Neural progenitor cell (in vitro differentiated cells): ENCODE measurements around the gene OLFM4. TPM values are rescaled to one million over a fixed set of nuclear protein-coding genes. Genes with fewer than 3 reads are reported as not detected.
A peak's percentile ranks its signal among the peaks of the same experiment; 100 is the strongest.

Experiments used
- DNase-seq: peaks from one replicate; pipeline ENCODE4 v3.0.0-alpha.2; 2016; ENCODE audit warnings: low spot score
- H2AFZ ChIP-seq: fragments of 200-600 bp; sonication (generic); replicated peaks from 2 replicates; pipeline ENCODE4 v1.6.1; 2016; ENCODE audit warnings: antibody characterized with exemption
- H3F3A ChIP-seq: fragments of 200-600 bp; sonication (generic); 2 replicates; pipeline ENCODE4 v1.6.1; 2016; ENCODE audit warnings: antibody characterized with exemption, low read depth
- H3K27ac ChIP-seq: fragments of 200-600 bp; sonication (generic); 2 replicates; pipeline ENCODE4 v1.5.1; 2016; ENCODE audit warnings: mild to moderate bottlenecking
- H3K27me3 ChIP-seq: fragments of 200-600 bp; sonication (generic); 2 replicates; pipeline ENCODE4 v1.6.1; 2016; ENCODE audit warnings: mild to moderate bottlenecking, moderate library complexity
- H3K36me3 ChIP-seq: fragments of 200-600 bp; sonication (generic); 2 replicates; pipeline ENCODE4 v1.5.1; 2016
- H3K4me1 ChIP-seq: fragments of 200-600 bp; sonication (generic); 2 replicates; pipeline ENCODE4 v1.6.1; 2016; ENCODE audit warnings: mixed run types
- H3K4me2 ChIP-seq: fragments of 200-600 bp; sonication (generic); 2 replicates; pipeline ENCODE4 v1.6.1; 2016
- H3K4me3 ChIP-seq: fragments of 200-600 bp; sonication (generic); 2 replicates; pipeline ENCODE4 v1.5.1; 2016
- H3K79me2 ChIP-seq: fragments of 200-600 bp; sonication (generic); 2 replicates; pipeline ENCODE4 v1.6.1; 2016; ENCODE audit warnings: low read depth
- H3K9ac ChIP-seq: fragments of 200-600 bp; sonication (generic); 2 replicates; pipeline ENCODE4 v1.6.1; 2016
- H3K9me3 ChIP-seq: fragments of 200-600 bp; sonication (generic); 2 replicates; pipeline ENCODE4 v1.5.1; 2016; ENCODE audit warnings: low read depth
- H4K20me1 ChIP-seq: fragments of 200-600 bp; sonication (generic); 2 replicates; pipeline ENCODE4 v1.6.1; 2016; ENCODE audit warnings: low read depth
- H3K27ac Mint-ChIP-seq: 3 replicates; pipeline ENCODE4 v1.8.0; 2021; ENCODE audit warnings: mixed read lengths
- H3K27me3 Mint-ChIP-seq: 2 replicates; pipeline ENCODE4 v1.8.0; 2022; ENCODE audit warnings: low read depth, mild to moderate bottlenecking, inconsistent platforms, moderate library complexity, mixed read lengths; ENCODE audit not compliant: insufficient read depth
- H3K36me3 Mint-ChIP-seq: 3 replicates; pipeline ENCODE4 v1.8.0; 2021; ENCODE audit warnings: mixed read lengths
- H3K4me1 Mint-ChIP-seq: 3 replicates; pipeline ENCODE4 v1.8.0; 2021; ENCODE audit warnings: mixed read lengths
- H3K4me3 Mint-ChIP-seq: 3 replicates; pipeline ENCODE4 v1.8.0; 2021; ENCODE audit warnings: mild to moderate bottlenecking, moderate library complexity, mixed read lengths
- H3K9me3 Mint-ChIP-seq: 3 replicates; pipeline ENCODE4 v1.8.0; 2020; ENCODE audit warnings: mixed read lengths
- EZH2 ChIP-seq: fragments of 200-600 bp; sonication (generic); IDR thresholded peaks from 2 replicates; pipeline ENCODE4 v1.6.1; 2017; ENCODE audit warnings: antibody characterized with exemption, mild to moderate bottlenecking, moderate library complexity
- EZH2phosphoT487 ChIP-seq: fragments of 200-600 bp; sonication (generic); IDR thresholded peaks from 2 replicates; pipeline ENCODE4 v1.6.1; 2017; ENCODE audit warnings: antibody characterized with exemption
- total RNA-seq: library from RNA; depleted of rRNA; stranded (reverse); fragments of >200 nt; gene quantifications from 2 replicates; pipeline ENCODE4 v1.2.3, GENCODE V29; 2015; ENCODE audit warnings: low replicate concordance
- TF ChIP-seq, protein P1 (sequence below): fragments of 200-600 bp; sonication (generic); IDR thresholded peaks from 2 replicates; pipeline ENCODE4 v1.5.1; 2017; ENCODE audit warnings: antibody characterized with exemption, mild to moderate bottlenecking

The OLFM4 gene
- total RNA-seq, 1 donor from 2014 or later, result not detected

DNA sequence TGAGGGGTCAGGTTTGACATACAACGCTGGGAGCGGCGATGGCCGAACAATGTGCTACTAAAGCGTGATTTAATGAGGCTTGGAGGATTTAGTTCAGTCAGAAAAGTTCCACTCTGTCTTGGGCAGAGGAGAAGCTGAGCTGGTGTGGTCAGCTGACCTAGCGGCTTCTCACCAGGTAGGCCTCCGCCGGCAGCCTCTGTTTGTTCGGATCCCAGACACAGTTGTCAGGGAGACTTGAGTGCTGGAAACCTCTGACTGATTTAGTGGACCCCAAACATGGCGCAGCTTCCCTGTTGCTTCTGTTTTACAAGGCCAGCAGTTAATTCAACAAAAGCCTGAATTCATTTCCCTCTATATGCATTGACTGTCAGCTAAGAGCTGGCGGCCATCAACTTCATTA lies 36.5 kb upstream of the OLFM4 start:
- Mint-ChIP-seq H3K9me3 (peaks cover 2% of the 10 kb centered on the region), H3K36me3 (no peaks in the 10 kb centered on the region), H3K4me1 (peaks cover 33% of the 10 kb centered on the region), H3K4me3 (no peak overlapping the region), H3K27ac (peak overlapping the region; percentile 53), H3K27me3 (peaks cover 1% of the 10 kb centered on the region)
- Histone ChIP-seq H3K27me3 (no peaks in the 10 kb centered on the region), H2AFZ (no peak overlapping the region), H3F3A (no peaks in the 10 kb centered on the region), H3K9me3 (no peaks in the 10 kb centered on the region), H3K9ac (no peak overlapping the region), H3K36me3 (no peaks in the 10 kb centered on the region), H3K4me1 (peaks cover 20% of the 10 kb centered on the region), H3K4me2 (no peak overlapping the region), H3K27ac (no peak overlapping the region), H3K4me3 (no peak overlapping the region), H4K20me1 (no peaks in the 10 kb centered on the region), H3K79me2 (no peaks in the 10 kb centered on the region)
- peak; percentile 28 for DNase-seq
- TF ChIP-seq EZH2phosphoT487 (no peak), EZH2 (no peak)
- TF ChIP-seq, protein P1, sequence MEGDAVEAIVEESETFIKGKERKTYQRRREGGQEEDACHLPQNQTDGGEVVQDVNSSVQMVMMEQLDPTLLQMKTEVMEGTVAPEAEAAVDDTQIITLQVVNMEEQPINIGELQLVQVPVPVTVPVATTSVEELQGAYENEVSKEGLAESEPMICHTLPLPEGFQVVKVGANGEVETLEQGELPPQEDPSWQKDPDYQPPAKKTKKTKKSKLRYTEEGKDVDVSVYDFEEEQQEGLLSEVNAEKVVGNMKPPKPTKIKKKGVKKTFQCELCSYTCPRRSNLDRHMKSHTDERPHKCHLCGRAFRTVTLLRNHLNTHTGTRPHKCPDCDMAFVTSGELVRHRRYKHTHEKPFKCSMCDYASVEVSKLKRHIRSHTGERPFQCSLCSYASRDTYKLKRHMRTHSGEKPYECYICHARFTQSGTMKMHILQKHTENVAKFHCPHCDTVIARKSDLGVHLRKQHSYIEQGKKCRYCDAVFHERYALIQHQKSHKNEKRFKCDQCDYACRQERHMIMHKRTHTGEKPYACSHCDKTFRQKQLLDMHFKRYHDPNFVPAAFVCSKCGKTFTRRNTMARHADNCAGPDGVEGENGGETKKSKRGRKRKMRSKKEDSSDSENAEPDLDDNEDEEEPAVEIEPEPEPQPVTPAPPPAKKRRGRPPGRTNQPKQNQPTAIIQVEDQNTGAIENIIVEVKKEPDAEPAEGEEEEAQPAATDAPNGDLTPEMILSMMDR, result no peak

DNA sequence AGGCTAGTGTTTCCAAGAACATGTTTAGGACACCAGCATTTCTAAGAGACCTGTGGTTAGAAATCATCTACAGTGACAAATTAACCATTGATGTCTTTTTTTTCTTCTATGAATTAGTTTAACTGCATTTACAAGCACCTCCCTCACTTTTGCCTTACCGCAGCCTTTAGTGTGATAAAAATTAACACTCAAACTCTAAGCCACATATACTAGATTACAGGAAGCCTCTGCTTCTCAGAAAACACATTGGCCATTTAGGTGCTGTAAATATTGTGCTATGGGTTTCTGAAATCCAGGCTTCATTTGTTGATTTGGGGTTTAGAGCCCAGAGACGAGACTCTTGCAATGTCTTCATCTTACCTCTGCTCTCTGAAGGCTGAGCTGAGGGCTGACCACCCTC lies 34.6 kb upstream of the OLFM4 start:
- TF ChIP-seq EZH2 (no peak), EZH2phosphoT487 (no peak)
- TF ChIP-seq, protein P1, result no peak
- H3K9me3 ChIP-seq, result no peaks in the 10 kb centered on the region

DNA sequence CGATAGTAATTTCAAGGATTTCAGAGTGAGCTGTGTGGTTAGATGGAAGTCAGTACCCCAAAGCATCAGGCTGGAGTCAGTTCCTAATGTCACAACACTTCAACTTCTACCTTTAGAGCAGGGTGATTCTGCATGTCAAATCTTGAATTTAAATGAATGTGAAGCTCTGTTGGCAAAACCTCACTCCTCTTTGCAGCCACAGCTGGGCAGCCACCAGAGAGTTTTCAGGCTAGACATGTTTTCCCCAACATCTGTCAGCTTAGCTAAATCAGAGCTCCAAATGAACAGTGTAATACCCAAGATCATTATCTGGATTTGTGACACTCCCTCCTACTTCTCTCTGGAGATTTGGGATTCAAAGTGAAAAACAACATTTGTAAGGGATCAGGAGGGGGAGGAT lies 33.7 kb upstream of the OLFM4 start:
- no peak for TF ChIP-seq EZH2phosphoT487
- TF ChIP-seq EZH2, result no peak
- Histone ChIP-seq H3K4me2 (no peak overlapping the region), H3K79me2 (no peaks in the 10 kb centered on the region), H3K4me3 (no peak overlapping the region), H3K9ac (no peak overlapping the region), H3K36me3 (no peaks in the 10 kb centered on the region), H3K4me1 (peaks cover 20% of the 10 kb centered on the region), H3K9me3 (no peaks in the 10 kb centered on the region), H4K20me1 (no peaks in the 10 kb centered on the region), H3K27me3 (no peaks in the 10 kb centered on the region), H2AFZ (no peak overlapping the region), H3F3A (no peaks in the 10 kb centered on the region), H3K27ac (no peak overlapping the region)
- H3K4me3 Mint-ChIP-seq, result no peak overlapping the region
- no peak overlapping the region for H3K27ac Mint-ChIP-seq
- no peaks in the 10 kb centered on the region for H3K36me3 Mint-ChIP-seq
- H3K9me3 Mint-ChIP-seq, result no peaks in the 10 kb centered on the region
- DNase-seq, result no peak
- peaks cover 33% of the 10 kb centered on the region for H3K4me1 Mint-ChIP-seq
- H3K27me3 Mint-ChIP-seq, result peaks cover 2% of the 10 kb centered on the region

More for the DNA sequence above, 34.6 kb upstream of the OLFM4 start:
- H3K27ac ChIP-seq, result no peak overlapping the region
- Mint-ChIP-seq H3K9me3 (no peaks in the 10 kb centered on the region), H3K4me3 (no peak overlapping the region), H3K27me3 (peaks cover 2% of the 10 kb centered on the region), H3K27ac (peak overlapping the region; percentile 30), H3K36me3 (no peaks in the 10 kb centered on the region), H3K4me1 (peaks cover 33% of the 10 kb centered on the region)
- H4K20me1 ChIP-seq, result no peaks in the 10 kb centered on the region
- no peak overlapping the region for H2AFZ ChIP-seq
- H3K9ac ChIP-seq, result no peak overlapping the region
- no peak for DNase-seq
- H3K79me2 ChIP-seq, result no peaks in the 10 kb centered on the region
- peaks cover 20% of the 10 kb centered on the region for H3K4me1 ChIP-seq
- no peaks in the 10 kb centered on the region for H3K36me3 ChIP-seq
- H3K4me3 ChIP-seq, result no peak overlapping the region
- no peaks in the 10 kb centered on the region for H3K27me3 ChIP-seq
- H3K4me2 ChIP-seq, result no peak overlapping the region
- H3F3A ChIP-seq, result no peaks in the 10 kb centered on the region

DNA sequence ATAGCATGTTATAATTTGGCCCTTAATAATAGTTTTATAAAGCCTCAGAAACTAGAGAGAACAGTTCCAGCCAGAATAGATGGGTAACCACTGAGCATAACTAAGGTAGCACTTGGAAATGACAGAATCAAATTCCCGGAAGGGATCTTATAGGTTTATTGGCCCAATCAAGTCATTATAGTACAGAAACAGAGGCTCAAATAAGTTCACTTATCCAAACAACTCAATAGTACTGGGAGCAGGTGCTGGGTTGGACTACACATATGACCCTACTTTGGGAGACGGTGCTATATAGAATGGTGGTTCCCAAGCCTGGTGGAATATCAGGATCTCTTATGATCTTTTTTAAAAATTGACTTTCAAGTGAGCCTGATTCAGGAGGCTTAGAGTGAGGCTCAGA lies 32.7 kb upstream of the OLFM4 start:
- Histone ChIP-seq H3K9ac (no peak overlapping the region), H3K4me3 (no peak overlapping the region), H4K20me1 (no peaks in the 10 kb centered on the region), H3K9me3 (no peaks in the 10 kb centered on the region), H3K27ac (no peak overlapping the region), H3K36me3 (no peaks in the 10 kb centered on the region), H3K4me1 (peaks cover 20% of the 10 kb centered on the region), H2AFZ (no peak overlapping the region), H3K79me2 (no peaks in the 10 kb centered on the region), H3F3A (no peaks in the 10 kb centered on the region), H3K4me2 (no peak overlapping the region), H3K27me3 (no peaks in the 10 kb centered on the region)
- Mint-ChIP-seq H3K9me3 (no peaks in the 10 kb centered on the region), H3K4me3 (no peak overlapping the region), H3K27me3 (peaks cover 2% of the 10 kb centered on the region), H3K4me1 (peaks cover 33% of the 10 kb centered on the region), H3K27ac (no peak overlapping the region), H3K36me3 (no peaks in the 10 kb centered on the region)
- DNase-seq, result no peak
- TF ChIP-seq EZH2, result no peak
- TF ChIP-seq EZH2phosphoT487, result no peak
- TF ChIP-seq, protein P1, result no peak
